ENCODE results near the gene CRELD2.

DNA sequence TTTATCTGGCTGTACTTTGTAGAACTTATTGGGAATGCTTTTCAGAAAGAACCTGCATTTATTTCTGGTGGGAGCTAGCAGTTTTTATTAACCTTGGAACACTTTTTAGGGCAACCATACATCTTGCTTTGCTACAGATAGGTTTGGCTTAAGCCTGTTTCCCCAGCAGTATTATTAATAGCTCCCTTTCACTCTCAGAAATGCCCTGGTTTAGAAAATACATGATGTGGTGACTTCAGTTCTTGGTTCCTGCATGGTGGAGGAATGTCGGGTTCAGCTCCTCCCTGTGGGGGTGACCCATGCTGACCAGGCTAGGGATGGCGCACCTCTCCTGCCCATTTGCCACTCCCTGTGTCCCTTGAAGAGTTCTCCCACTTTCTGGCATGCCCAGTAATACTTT is 36.6 kb upstream of the CRELD2 start:
- no peak for TF ChIP-seq POLR2A (IDR thresholded peaks at IDR 0.05; ENCODE audit: low read length)
- no peak for TF ChIP-seq GATA1 (IDR thresholded peaks at IDR 0.05; ENCODE audit: low read depth, low read length)
